SU-DHL-6 (cell line): Measurements from ENCODE around the gene SH3RF3.

Experiments used
- H2AFZ ChIP-seq: fragments of 200-600 bp; sonication (generic); 2 replicates; pipeline ENCODE4 v1.6.1; 2014; ENCODE audit warnings: low read depth, mild to moderate bottlenecking, moderate library complexity, mixed read lengths, antibody characterized with exemption, low read length; ENCODE audit not compliant: severe bottlenecking
- H3F3A ChIP-seq: fragments of 200-600 bp; shearing (Covaris generic); 2 replicates; pipeline ENCODE4 v1.6.0; 2016; ENCODE audit warnings: antibody characterized with exemption, mild to moderate bottlenecking; ENCODE audit not compliant: insufficient read depth
- H3K27ac ChIP-seq: fragments of 200-600 bp; sonication (generic); 2 replicates; pipeline ENCODE4 v1.5.1; 2016; ENCODE audit warnings: low read depth, mild to moderate bottlenecking, low read length, moderate library complexity, mixed read lengths
- H3K27me3 ChIP-seq: fragments of 200-600 bp; sonication (generic), shearing (Covaris generic); 2 replicates; pipeline ENCODE4 v1.6.0; 2014; ENCODE audit warnings: mild to moderate bottlenecking, low read length
- H3K36me3 ChIP-seq: fragments of 200-600 bp; sonication (generic); 2 replicates; pipeline ENCODE4 v1.6.1; 2014; ENCODE audit warnings: mild to moderate bottlenecking, low read length, mixed read lengths
- H3K4me2 ChIP-seq: fragments of 300-600, 200-600 bp; shearing (Covaris generic), sonication (generic); 2 replicates; pipeline ENCODE4 v1.6.0; 2014; ENCODE audit warnings: low read length, low read depth, mild to moderate bottlenecking; ENCODE audit not compliant: poor library complexity, severe bottlenecking
- H3K4me3 ChIP-seq: fragments of 200-600 bp; sonication (generic); 2 replicates; pipeline ENCODE4 v1.5.1; 2014; ENCODE audit warnings: antibody characterized with exemption, low read length, mild to moderate bottlenecking, mixed read lengths; ENCODE audit not compliant: insufficient read depth, poor library complexity, severe bottlenecking
- H3K79me2 ChIP-seq: fragments of 200-600 bp; sonication (generic); 2 replicates; pipeline ENCODE4 v1.6.1; 2014; ENCODE audit warnings: mild to moderate bottlenecking, low read length, moderate library complexity; ENCODE audit not compliant: insufficient read depth
- H3K9ac ChIP-seq: fragments of 200-600 bp; sonication (generic); 2 replicates; pipeline ENCODE4 v1.7.0; 2014; ENCODE audit warnings: mild to moderate bottlenecking, low read length
- H3K9me2 ChIP-seq: fragments of 200-600 bp; sonication (generic); replicated peaks from 2 replicates; pipeline ENCODE4 v1.6.1; 2014; ENCODE audit warnings: low read length; ENCODE audit not compliant: insufficient read depth
- H3K9me3 ChIP-seq: fragments of 200-600 bp; sonication (generic); 2 replicates; pipeline ENCODE4 v1.6.1; 2014; ENCODE audit warnings: low read length, mixed read lengths; ENCODE audit not compliant: insufficient read depth
- H4K20me1 ChIP-seq: fragments of 200-600 bp; sonication (generic); 2 replicates; pipeline ENCODE4 v1.6.1; 2014; ENCODE audit warnings: low read depth, mild to moderate bottlenecking, antibody characterized with exemption, low read length, moderate library complexity, mixed read lengths
- EZH2phosphoT487 ChIP-seq: fragments of 200-600 bp; sonication (generic), shearing (Covaris generic); conservative IDR thresholded peaks from 2 replicates; pipeline ENCODE4 v1.6.1; 2018; ENCODE audit warnings: mild to moderate bottlenecking, antibody characterized with exemption, low read length, moderate library complexity, mixed read lengths
- TF ChIP-seq, protein P1 (sequence below): fragments of 200-600 bp; sonication (generic); IDR thresholded peaks from one replicate; pipeline ENCODE4 v1.5.1; 2017; ENCODE audit warnings: antibody characterized with exemption, mild to moderate bottlenecking, low read length, moderate library complexity; ENCODE audit not compliant: insufficient read depth, poor library complexity, severe bottlenecking

SH3RF3 gene

DNA sequence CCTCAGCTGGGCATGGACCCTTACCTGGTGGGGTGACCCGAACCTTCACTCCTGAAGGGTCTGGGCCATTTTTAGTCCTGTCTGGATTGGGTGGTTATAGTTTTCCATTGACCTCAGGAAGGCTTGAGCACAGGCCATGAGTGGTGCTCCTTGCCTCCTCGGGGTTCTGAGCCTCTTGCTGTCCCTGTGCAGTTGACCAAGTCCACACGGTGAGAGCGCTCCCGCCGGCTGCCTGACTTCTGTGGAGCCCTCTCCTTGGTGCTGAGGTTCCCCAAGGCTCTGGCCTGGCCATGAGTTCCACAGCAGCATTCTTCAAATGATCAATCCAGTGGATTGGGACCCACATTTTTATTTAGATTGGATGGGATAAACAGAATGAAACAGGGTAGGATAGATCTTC lies 325.3 kb downstream of the SH3RF3 start:
- no peak overlapping the region for H3K27ac ChIP-seq
- H3K27me3 ChIP-seq = no peaks in the 10 kb centered on the region; the same call in 1 of the 2 replicates
- no peaks in the 10 kb centered on the region for H4K20me1 ChIP-seq
- H3K4me2 ChIP-seq = no peak overlapping the region
- TF ChIP-seq, protein P1, sequence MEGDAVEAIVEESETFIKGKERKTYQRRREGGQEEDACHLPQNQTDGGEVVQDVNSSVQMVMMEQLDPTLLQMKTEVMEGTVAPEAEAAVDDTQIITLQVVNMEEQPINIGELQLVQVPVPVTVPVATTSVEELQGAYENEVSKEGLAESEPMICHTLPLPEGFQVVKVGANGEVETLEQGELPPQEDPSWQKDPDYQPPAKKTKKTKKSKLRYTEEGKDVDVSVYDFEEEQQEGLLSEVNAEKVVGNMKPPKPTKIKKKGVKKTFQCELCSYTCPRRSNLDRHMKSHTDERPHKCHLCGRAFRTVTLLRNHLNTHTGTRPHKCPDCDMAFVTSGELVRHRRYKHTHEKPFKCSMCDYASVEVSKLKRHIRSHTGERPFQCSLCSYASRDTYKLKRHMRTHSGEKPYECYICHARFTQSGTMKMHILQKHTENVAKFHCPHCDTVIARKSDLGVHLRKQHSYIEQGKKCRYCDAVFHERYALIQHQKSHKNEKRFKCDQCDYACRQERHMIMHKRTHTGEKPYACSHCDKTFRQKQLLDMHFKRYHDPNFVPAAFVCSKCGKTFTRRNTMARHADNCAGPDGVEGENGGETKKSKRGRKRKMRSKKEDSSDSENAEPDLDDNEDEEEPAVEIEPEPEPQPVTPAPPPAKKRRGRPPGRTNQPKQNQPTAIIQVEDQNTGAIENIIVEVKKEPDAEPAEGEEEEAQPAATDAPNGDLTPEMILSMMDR = no peak
- no peak for TF ChIP-seq EZH2phosphoT487
- no peaks in the 10 kb centered on the region for H3K9me2 ChIP-seq
- H2AFZ ChIP-seq = no peak overlapping the region
- no peak overlapping the region for H3K4me3 ChIP-seq
- no peaks in the 10 kb centered on the region for H3K79me2 ChIP-seq
- no peaks in the 10 kb centered on the region for H3K36me3 ChIP-seq
- no peak overlapping the region for H3K9ac ChIP-seq
- no peaks in the 10 kb centered on the region for H3K9me3 ChIP-seq
- H3F3A ChIP-seq = no peaks in the 10 kb centered on the region

DNA sequence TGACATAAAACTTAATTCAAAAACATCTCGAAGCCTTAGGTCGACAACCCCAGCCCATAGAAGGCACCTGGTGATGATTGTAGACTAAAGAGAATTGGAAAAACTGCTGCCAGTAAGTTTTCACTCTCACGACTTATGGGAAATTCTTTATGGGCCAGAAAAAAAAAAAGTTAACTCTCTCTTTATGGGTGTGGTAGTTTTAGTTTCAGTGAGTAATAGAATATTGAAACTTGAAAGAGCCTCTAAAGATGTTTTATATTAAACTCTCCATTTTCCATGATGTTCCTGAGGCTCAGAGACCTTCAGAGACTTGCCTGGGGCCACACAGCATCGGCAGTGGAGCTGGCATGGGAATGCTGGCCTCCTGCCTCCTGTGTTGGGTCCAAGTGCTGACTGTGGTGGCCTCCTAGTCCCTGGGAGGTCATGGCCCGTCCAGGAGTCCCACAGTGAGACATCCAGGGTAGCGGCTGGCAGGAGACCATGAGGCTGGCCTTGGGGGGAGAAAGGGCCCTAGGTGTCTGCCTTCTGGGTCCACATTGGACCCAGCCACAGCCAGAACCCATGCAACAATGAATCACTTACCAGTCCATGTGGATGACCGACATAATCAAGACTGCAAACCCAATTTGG lies 325.9 kb downstream of the SH3RF3 start:
- H3K79me2 ChIP-seq = no peaks in the 10 kb centered on the region
- no peak overlapping the region for H3K4me3 ChIP-seq
- H3K36me3 ChIP-seq = no peaks in the 10 kb centered on the region
- no peak overlapping the region for H3K4me2 ChIP-seq
- no peaks in the 10 kb centered on the region for H3K9me2 ChIP-seq
- no peaks in the 10 kb centered on the region for H3F3A ChIP-seq
- no peaks in the 10 kb centered on the region for H4K20me1 ChIP-seq
- no peaks in the 10 kb centered on the region for H3K9me3 ChIP-seq
- no peak overlapping the region for H3K27ac ChIP-seq
- no peak overlapping the region for H2AFZ ChIP-seq
- TF ChIP-seq, protein P1 = no peak
- no peak for TF ChIP-seq EZH2phosphoT487
- H3K27me3 ChIP-seq = no peaks in the 10 kb centered on the region; the same call in 1 of the 2 replicates
- H3K9ac ChIP-seq = no peak overlapping the region

DNA sequence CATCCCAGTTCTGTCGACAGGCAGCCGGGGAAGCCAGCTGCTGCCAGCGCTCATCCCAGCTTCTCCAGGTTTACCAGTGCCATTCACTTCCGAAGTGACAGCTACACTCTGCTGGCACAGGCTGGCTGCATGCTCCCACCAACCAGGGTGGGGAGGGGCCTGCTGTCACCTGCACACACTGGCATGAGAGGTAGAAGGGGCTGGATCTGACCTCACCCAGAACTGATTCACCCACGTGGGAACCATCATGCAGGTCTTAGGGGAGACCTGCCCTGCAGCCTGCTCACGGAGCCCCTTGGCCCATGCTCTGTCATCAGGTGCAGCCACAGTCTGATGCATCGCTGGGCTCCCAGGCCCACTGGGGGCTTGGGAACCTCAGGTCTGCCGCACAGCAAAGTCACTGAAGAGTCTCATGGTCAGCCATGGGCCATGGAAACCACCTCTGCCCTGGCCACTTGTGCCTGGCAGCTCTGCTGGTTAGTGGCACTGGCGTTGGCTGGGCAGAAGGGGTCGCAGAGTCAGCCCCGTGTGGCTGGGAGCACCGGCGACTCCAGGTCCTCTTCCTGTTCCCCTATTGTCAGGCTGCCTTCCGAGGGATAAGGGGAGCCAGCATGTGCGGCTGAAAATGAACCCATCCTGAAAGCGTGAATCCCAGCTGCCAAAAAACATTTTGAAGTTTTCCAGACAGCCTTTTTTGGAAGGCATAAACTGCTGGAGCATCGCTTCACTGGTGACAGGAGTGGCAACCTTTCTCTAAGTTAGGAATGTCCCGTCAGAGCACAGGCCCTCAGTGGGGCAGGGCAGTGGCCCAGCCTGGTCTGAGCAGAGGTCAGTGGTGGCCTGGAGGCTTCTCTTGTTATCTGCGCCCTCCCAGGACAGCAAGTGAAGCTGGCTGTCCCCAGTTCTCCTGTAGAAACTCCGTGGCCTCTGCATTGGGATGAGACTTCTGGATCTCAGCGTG lies 327.0 kb downstream of the SH3RF3 start:
- Histone ChIP-seq H3K4me2 (no peak overlapping the region), H3K36me3 (no peaks in the 10 kb centered on the region), H3K27ac (no peak overlapping the region), H3K79me2 (no peaks in the 10 kb centered on the region), H3F3A (no peaks in the 10 kb centered on the region), H3K9ac (no peak overlapping the region), H4K20me1 (no peaks in the 10 kb centered on the region), H3K27me3 (no peaks in the 10 kb centered on the region; the same call in 1 of the 2 replicates), H3K9me3 (no peaks in the 10 kb centered on the region), H3K4me3 (no peak overlapping the region), H3K9me2 (no peaks in the 10 kb centered on the region), H2AFZ (no peak overlapping the region)
- TF ChIP-seq EZH2phosphoT487 = no peak
- TF ChIP-seq, protein P1 = no peak
